GM23248 (cell line): ENCODE data around the gene EIF3A.

Experiments
- EZH2 ChIP-seq: fragments of 200-600 bp; sonication (generic); IDR thresholded peaks from 2 replicates; pipeline ENCODE4 v1.6.1; 2018; ENCODE audit warnings: antibody characterized with exemption, mild to moderate bottlenecking; ENCODE audit not compliant: insufficient read depth, poor library complexity, severe bottlenecking
- EZH2phosphoT487 ChIP-seq: fragments of 200-600 bp; sonication (generic); IDR thresholded peaks from 2 replicates; pipeline ENCODE4 v1.6.1; 2018; ENCODE audit warnings: antibody characterized with exemption, moderate library complexity, mild to moderate bottlenecking, low read depth; ENCODE audit not compliant: insufficient read depth

- TF ChIP-seq EZH2: no peak
- no peak for TF ChIP-seq EZH2phosphoT487
Observed at GRCh38 chr10:118997379-118997778, 83.2 kb downstream of the EIF3A start.
